Esophagus squamous epithelium (tissue), 5 donors: ENCODE measurements around the gene CXCR6. TPM values are rescaled to one million over a fixed set of nuclear protein-coding genes. Genes with fewer than 3 reads are reported as not detected.

Experiments
- DNase-seq: peaks from one replicate; lab custom pipeline; 2025; lab: John Stamatoyannopoulos, UW
- H3K27ac ChIP-seq, 4 donors: fragments of 200-600 bp; sonication (generic); one replicate each; pipeline ENCODE4 v1.5.1; 2016 to 2019; ENCODE audit warnings: mild to moderate bottlenecking in 1 of 4
- H3K27me3 ChIP-seq, 4 donors: fragments of 200-600 bp; sonication (generic); 1 replicate in 3 of 4; 2 replicates in 1 of 4; pipeline versions ENCODE4 v1.5.1 to v1.6.0; 2017 to 2021; ENCODE audit warnings: antibody characterized with exemption in 1 of 4
- H3K36me3 ChIP-seq, 3 donors: fragments of 200-600 bp; sonication (generic); one replicate each; pipeline ENCODE4 v1.5.1; 2016 to 2019
- H3K4me1 ChIP-seq, 3 donors: fragments of 200-600 bp; sonication (generic); one replicate each; pipeline ENCODE4 v1.5.1; 2017 to 2019
- H3K4me3 ChIP-seq, 4 donors: fragments of 200-600 bp; sonication (generic); 1 replicate in 3 of 4; 2 replicates in 1 of 4; pipeline ENCODE4 v1.5.1; 2016 to 2019; ENCODE audit warnings: mild to moderate bottlenecking in 2 of 4, moderate library complexity in 1 of 4
- H3K9me3 ChIP-seq, 3 donors: fragments of 200-600 bp; sonication (generic); one replicate each; pipeline ENCODE4 v1.5.1; 2016 to 2019
- POLR2A ChIP-seq, 4 donors: fragments of 450-650 bp; IDR thresholded peaks; one replicate each; pipeline ENCODE4 v1.6.1; 2017; ENCODE audit warnings: antibody characterized with exemption in 4 of 4, mild to moderate bottlenecking in 4 of 4, moderate library complexity in 3 of 4
- WGBS, 2 donors: methylation state at CpG; one replicate each; pipeline ENCODE4 v1.1.5; 2018; 5-methylcytosine and 5-hydroxymethylcytosine counted together
- intact Hi-C: fragments of 100-400 bp; cut with DNase I; formaldehyde crosslinking; loops from one replicate; pipeline ENCODE4 v1.15.0; 2022
- total RNA-seq, 4 donors: library from RNA; depleted of rRNA; stranded (reverse); fragments of >200 nt; gene quantifications; one replicate each; pipeline ENCODE4 v1.1.0, GENCODE V29; 2016
- TF ChIP-seq, protein P1 (sequence below), 6 experiments: fragments of 450-650 bp in 4 of 6; fragments of 200-600 bp in 2 of 6; sonication (generic) in 2 of 6; IDR thresholded peaks; one replicate each; pipeline ENCODE4 v1.5.1; 2016 to 2019; ENCODE audit warnings: antibody characterized with exemption in 6 of 6, mild to moderate bottlenecking in 4 of 6, moderate library complexity in 4 of 6
- donor health status: DM: yes; HTN: yes; CAD: no.

The CXCR6 gene
- total RNA-seq, 4 donors from 2014 or later = 1.7 to 12.0 (median 4.4) TPM

DNA sequence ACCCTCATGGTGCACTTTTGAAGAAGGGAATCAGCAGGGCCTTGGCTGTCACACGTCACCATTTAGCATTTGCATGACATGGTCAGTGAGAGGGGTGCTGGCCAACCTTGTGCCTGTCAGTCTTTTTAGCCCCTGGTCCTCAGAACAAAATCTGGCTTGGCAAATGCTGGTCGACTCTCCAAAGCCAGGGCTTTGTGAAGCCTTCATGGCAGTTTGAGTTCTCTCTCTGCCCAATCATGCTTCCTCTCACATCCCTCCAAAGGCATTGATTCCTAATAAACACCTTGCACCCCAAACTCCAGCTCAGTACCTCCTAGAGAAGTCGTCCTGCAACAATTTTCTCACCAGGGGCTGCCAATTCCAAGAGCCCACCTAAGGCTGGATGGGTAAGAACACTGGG lies 37.5 kb upstream of the CXCR6 start:
- Histone ChIP-seq H3K27me3 (no peaks in the 10 kb centered on the region), H3K36me3 (no peaks in the 10 kb centered on the region), H3K4me3 (no peak overlapping the region), H3K9me3 (no peaks in the 10 kb centered on the region), H3K27ac (no peak overlapping the region), H3K4me1 (peaks cover 0 to 4% (median 0%) of the 10 kb centered on the region in 3 donors)
- TF ChIP-seq POLR2A (IDR thresholded peaks at IDR 0.05) = no peak
- TF ChIP-seq, protein P1, sequence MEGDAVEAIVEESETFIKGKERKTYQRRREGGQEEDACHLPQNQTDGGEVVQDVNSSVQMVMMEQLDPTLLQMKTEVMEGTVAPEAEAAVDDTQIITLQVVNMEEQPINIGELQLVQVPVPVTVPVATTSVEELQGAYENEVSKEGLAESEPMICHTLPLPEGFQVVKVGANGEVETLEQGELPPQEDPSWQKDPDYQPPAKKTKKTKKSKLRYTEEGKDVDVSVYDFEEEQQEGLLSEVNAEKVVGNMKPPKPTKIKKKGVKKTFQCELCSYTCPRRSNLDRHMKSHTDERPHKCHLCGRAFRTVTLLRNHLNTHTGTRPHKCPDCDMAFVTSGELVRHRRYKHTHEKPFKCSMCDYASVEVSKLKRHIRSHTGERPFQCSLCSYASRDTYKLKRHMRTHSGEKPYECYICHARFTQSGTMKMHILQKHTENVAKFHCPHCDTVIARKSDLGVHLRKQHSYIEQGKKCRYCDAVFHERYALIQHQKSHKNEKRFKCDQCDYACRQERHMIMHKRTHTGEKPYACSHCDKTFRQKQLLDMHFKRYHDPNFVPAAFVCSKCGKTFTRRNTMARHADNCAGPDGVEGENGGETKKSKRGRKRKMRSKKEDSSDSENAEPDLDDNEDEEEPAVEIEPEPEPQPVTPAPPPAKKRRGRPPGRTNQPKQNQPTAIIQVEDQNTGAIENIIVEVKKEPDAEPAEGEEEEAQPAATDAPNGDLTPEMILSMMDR (IDR thresholded peaks at IDR 0.05) = no peak
- no peak for DNase-seq
- intact Hi-C loops = no loop called here
- 87% methylated on average over 3 of the region's 3 CpGs; no CpG with 5 or more reads in 1 of the 2 donors for WGBS, 2 donors

DNA sequence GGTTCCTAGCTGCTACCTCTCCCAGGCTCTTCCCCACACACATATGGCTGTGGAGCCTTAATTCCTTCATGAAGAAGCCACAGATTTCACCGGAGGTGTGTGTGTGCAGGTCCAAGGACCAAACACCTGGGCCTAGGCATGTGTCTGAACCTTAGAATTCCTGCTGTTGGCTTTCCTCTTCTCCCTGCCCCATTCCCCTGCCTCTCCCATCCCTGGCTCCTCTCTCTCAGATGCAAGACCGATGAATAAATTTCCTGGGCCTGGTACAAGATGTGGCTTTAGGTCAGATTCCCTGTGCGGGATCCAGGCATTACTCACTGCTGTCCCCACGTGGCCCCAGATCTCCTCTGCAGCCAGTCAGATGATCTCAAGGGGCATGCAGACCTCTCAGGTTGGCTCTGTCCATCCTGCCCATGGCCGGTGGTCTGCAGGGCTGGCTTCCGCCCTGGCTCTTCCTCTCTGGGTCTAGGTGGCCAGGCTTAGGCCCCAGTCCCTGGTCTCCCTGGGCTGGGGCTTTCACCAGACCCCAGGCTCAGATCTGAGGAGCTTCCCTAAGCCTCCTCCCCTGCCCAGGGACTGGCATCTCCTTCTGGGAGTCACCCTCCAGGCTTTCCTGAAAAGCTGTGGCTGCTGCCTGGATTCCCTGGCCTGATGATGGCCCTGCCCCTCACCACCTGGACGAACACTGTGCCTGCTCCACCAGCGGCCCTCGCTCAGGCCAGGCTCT lies 36.4 kb upstream of the CXCR6 start:
- DNase-seq = no peak
- intact Hi-C loops = no loop called here

DNA sequence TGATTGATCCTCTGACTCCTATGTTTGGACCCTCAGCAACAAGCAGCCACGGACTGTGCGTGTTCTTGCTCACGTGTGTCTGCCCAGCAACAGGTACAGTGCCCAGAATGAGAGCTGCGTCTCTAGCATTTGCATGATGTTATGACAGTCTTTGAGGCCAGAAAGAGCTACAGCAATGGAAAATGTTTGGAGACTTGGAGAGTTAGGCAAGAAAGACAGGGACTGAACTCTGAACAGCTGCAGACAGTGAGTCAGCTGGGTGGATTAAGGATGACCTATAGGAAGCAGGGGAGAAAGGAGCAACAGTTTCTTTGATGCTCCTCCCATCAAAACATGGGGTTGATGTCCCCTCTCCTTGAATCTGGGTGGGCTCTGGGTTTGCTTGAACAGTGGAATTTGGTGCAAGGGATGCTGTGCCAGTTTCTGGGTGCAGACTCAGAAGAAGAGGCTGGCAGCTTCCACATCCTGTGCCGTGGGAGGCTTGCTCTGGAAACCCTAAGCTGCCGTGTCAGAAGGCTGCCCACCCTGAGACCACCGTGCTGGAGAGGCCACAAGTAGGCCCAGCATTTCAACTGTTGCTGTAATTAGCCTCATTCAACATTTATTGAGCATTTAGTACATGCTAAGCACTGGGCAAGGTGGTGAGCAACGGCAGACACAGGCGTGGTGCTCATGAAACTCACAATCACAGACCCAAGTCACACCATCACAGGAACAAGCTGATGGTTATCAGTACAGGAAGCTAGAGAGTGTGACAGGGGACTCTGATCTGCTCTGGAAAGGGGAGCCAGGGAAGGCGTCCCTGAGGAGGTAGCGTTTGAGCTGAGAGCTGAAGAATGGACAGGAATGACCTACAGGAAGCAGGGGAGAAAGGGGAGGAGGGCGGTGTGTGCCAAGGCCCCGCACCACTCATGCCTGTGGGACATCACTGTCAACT lies 35.2 kb upstream of the CXCR6 start:
- Histone ChIP-seq H3K4me3 (no peak overlapping the region), H3K9me3 (no peaks in the 10 kb centered on the region), H3K4me1 (peaks cover 0 to 4% (median 0%) of the 10 kb centered on the region in 3 donors), H3K36me3 (no peaks in the 10 kb centered on the region), H3K27me3 (no peaks in the 10 kb centered on the region), H3K27ac (peak overlapping the region in 3 of 4 donors; percentile 9 to 69 (median 68))
- TF ChIP-seq, protein P1 (IDR thresholded peaks at IDR 0.05) = no peak
- TF ChIP-seq POLR2A (IDR thresholded peaks at IDR 0.05) = no peak
- 68 to 70% methylated on average over 10 to 11 of the region's 13 CpGs for WGBS, 2 donors
- intact Hi-C loops = no loop called here
- DNase-seq = no peak

More for the DNA sequence above, 36.4 kb upstream of the CXCR6 start:
- Histone ChIP-seq H3K27ac (peak overlapping the region in 2 of 4 donors; percentile 9 to 68), H3K27me3 (no peaks in the 10 kb centered on the region), H3K36me3 (no peaks in the 10 kb centered on the region), H3K9me3 (no peaks in the 10 kb centered on the region), H3K4me1 (peaks cover 0 to 4% (median 0%) of the 10 kb centered on the region in 3 donors), H3K4me3 (no peak overlapping the region)
- 76 to 80% methylated on average over 2 to 9 of the region's 9 CpGs for WGBS, 2 donors
- TF ChIP-seq, protein P1 (IDR thresholded peaks at IDR 0.05) = peak in 2 of 6 experiments; percentile 8 to 15
- no peak for TF ChIP-seq POLR2A (IDR thresholded peaks at IDR 0.05)

DNA sequence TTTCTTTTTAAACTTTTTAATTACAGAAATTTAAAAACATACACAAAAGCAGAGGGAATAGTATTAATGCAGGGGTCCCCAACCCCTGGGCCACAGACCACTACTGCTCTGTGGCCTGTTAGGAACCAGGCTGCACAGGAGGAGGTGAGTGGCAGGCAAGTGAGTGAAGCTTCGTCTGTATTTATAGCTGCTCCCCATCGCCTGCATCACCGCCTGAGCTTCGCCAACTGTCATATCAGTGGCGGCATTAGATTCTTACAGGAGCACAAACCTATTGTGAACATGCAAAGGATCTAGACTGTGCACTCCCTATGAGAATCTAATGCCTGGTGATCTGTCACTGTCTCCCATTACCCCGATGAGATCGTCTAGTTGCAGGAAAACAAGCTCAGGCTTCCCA lies 34.5 kb upstream of the CXCR6 start:
- no peaks in the 10 kb centered on the region for H3K27me3 ChIP-seq
- 82 to 88% methylated on average over 7 of the region's 7 CpGs for WGBS, 2 donors
- no peak overlapping the region for H3K27ac ChIP-seq
- peaks cover 0 to 4% (median 0%) of the 10 kb centered on the region in 3 donors for H3K4me1 ChIP-seq
- TF ChIP-seq POLR2A (IDR thresholded peaks at IDR 0.05) = no peak
- TF ChIP-seq, protein P1 (IDR thresholded peaks at IDR 0.05) = no peak
- H3K36me3 ChIP-seq = no peaks in the 10 kb centered on the region
- no peak overlapping the region for H3K4me3 ChIP-seq
- H3K9me3 ChIP-seq = no peaks in the 10 kb centered on the region
- no peak for DNase-seq
- intact Hi-C loops = no loop called here
